ENCODE results near the gene SNED1.

The SNED1 gene

GRCh38 chr2:241067501-241068135, 69.2 kb downstream of the SNED1 start:
- DNase-seq (ENCODE audit: low read depth in 1 of 2, low spot score in 1 of 2) = no peak
- Histone ChIP-seq H3K4me3 (replicated peaks; ENCODE audit: insufficient read depth, low read length) (no peak overlapping the region), H3K27ac (replicated peaks) (no peak overlapping the region), H3K27me3 (ENCODE audit: insufficient read depth, poor library complexity, severe bottlenecking) (peaks cover 12% of the 10 kb centered on the region)
- no peak for TF ChIP-seq CTCF (IDR thresholded peaks at IDR 0.05; ENCODE audit: insufficient read depth, low read length)
- TF ChIP-seq GABPA (IDR thresholded peaks at IDR 0.05; ENCODE audit: low read depth) = no peak
- no peak for TF ChIP-seq REST (IDR thresholded peaks at IDR 0.05; ENCODE audit: insufficient replicate concordance, low read depth)
- no peak for TF ChIP-seq POLR2AphosphoS5 (IDR thresholded peaks at IDR 0.05; ENCODE audit: low read depth)
- no peak for TF ChIP-seq SPI1 (IDR thresholded peaks at IDR 0.05; ENCODE audit: borderline replicate concordance, low read depth)

GRCh38 chr2:241068136-241068941, 69.9 kb downstream of the SNED1 start:
- DNase-seq (ENCODE audit: low read depth in 1 of 2, low spot score in 1 of 2) = no peak
- Histone ChIP-seq H3K27me3 (ENCODE audit: insufficient read depth, poor library complexity, severe bottlenecking) (peaks cover 11% of the 10 kb centered on the region), H3K27ac (replicated peaks) (no peak overlapping the region), H3K4me3 (replicated peaks; ENCODE audit: insufficient read depth, low read length) (no peak overlapping the region)
- TF ChIP-seq REST (IDR thresholded peaks at IDR 0.05; ENCODE audit: insufficient replicate concordance, low read depth) = no peak
- no peak for TF ChIP-seq POLR2AphosphoS5 (IDR thresholded peaks at IDR 0.05; ENCODE audit: low read depth)
- TF ChIP-seq GABPA (IDR thresholded peaks at IDR 0.05; ENCODE audit: low read depth) = no peak
- no peak for TF ChIP-seq SPI1 (IDR thresholded peaks at IDR 0.05; ENCODE audit: borderline replicate concordance, low read depth)
- no peak for TF ChIP-seq CTCF (IDR thresholded peaks at IDR 0.05; ENCODE audit: insufficient read depth, low read length)

- Histone ChIP-seq H3K27ac (replicated peaks) (no peak overlapping the region), H3K27me3 (ENCODE audit: insufficient read depth, poor library complexity, severe bottlenecking) (peaks cover 11% of the 10 kb centered on the region), H3K4me3 (replicated peaks; ENCODE audit: insufficient read depth, low read length) (no peak overlapping the region)
- TF ChIP-seq GABPA (IDR thresholded peaks at IDR 0.05; ENCODE audit: low read depth) (no peak), REST (IDR thresholded peaks at IDR 0.05; ENCODE audit: insufficient replicate concordance, low read depth) (no peak), POLR2AphosphoS5 (IDR thresholded peaks at IDR 0.05; ENCODE audit: low read depth) (no peak), SPI1 (IDR thresholded peaks at IDR 0.05; ENCODE audit: borderline replicate concordance, low read depth) (no peak), CTCF (IDR thresholded peaks at IDR 0.05; ENCODE audit: insufficient read depth, low read length) (no peak)
- no peak for DNase-seq (ENCODE audit: low read depth in 1 of 2, low spot score in 1 of 2)
Measured at GRCh38 chr2:241068942-241069810, 70.8 kb downstream of the SNED1 start.
